Psoas muscle (tissue), 8 donors: ENCODE data around the gene LRP3. TPM values are rescaled to one million over a fixed set of nuclear protein-coding genes. Genes with fewer than 3 reads are reported as not detected.
A peak's percentile ranks its signal among the peaks of the same experiment; 100 is the strongest.

Experiments used
- ATAC-seq, 4 donors: fragments of 200-7000 bp; cut with Tn5 transposase; one replicate each; pipeline ENCODE4 v1.9.1; 2020; ENCODE audit warnings: moderate library complexity in 3 of 4, mild to moderate bottlenecking in 2 of 4
- DNase-seq, 2 donors: peaks; one replicate each; pipeline ENCODE4 v3.0.0-alpha.2; 2020
- H3K27ac ChIP-seq: fragments of 200-600 bp; one replicate; pipeline ENCODE4 v1.8.0; 2022
- H3K27me3 ChIP-seq, 3 donors: fragments of 200-600 bp in 1 of 3; one replicate each; pipeline versions ENCODE4 v1.6.1 to v1.8.0; 2013 to 2022; ENCODE audit warnings: low read length in 2 of 3, mild to moderate bottlenecking in 2 of 3, moderate library complexity in 1 of 3; ENCODE audit not compliant: insufficient read depth in 3 of 3
- H3K36me3 ChIP-seq, 2 donors: fragments of 200-600 bp in 1 of 2; one replicate each; pipeline versions ENCODE4 v1.6.1 to v1.8.0; 2013 to 2022; ENCODE audit warnings: low read depth in 1 of 2, mild to moderate bottlenecking in 1 of 2, moderate library complexity in 1 of 2; ENCODE audit not compliant: insufficient read depth in 1 of 2
- H3K4me1 ChIP-seq: fragments of 200-600 bp; one replicate; pipeline ENCODE4 v1.8.0; 2022
- H3K4me3 ChIP-seq: fragments of 200-600 bp; one replicate; pipeline ENCODE4 v1.8.0; 2022; ENCODE audit warnings: mild to moderate bottlenecking
- H3K9me3 ChIP-seq: fragments of 200-600 bp; one replicate; pipeline ENCODE4 v1.8.0; 2022
- CTCF ChIP-seq: fragments of 200-600 bp; IDR thresholded peaks from one replicate; pipeline ENCODE4 v1.8.0; 2022; ENCODE audit warnings: antibody characterized with exemption
- WGBS, 3 donors: extraction: QIAGEN DNeasy Blood & Tissue Kit; methylation state at CpG; one replicate each; pipeline versions ENCODE4 v1.1.6 to v1.1.7; 2013; 5-methylcytosine and 5-hydroxymethylcytosine counted together
- intact Hi-C, 2 donors: fragments of 100-400 bp; cut with DNase I; formaldehyde crosslinking; loops; one replicate each; pipeline versions ENCODE4 v1.11.0 to v1.14.2; 2022
- polyA plus RNA-seq, 3 donors: library from polyadenylated mRNA; stranded (reverse); fragments of 200-250 nt; gene quantifications; one replicate each; pipeline ENCODE4 v1.2.3, GENCODE V29; 2013
- total RNA-seq, 4 donors: library from RNA; stranded (reverse); fragmentation: NEBNext Ultra II Directional in 2 of 4; extraction: Animal tissue kit (Norgen Biotek cat#: 25700) in 2 of 4; gene quantifications; one replicate each; pipeline versions ENCODE4 v1.2.1 to v1.2.4, GENCODE V29; 2021 to 2023
- donor health status: healthy with polysubstance abuse.
- donor health status: DM: no; HTN: no; CAD: no; lungs with moderate emphysema.
- donor health status: Bipolar disorder and iron deficiency.
- donor health status: healthy.
- donor health status: DM: yes; HTN: yes; CAD: no.
- donor health status: DM: no; HTN: no; CAD: no.
- donor health status: DM: no; HTN: no; CAD: no.
- donor health status: DM: yes; HTN: yes; CAD: no.

LRP3 gene
- total and polyA plus RNA-seq, 7 donors = 10.7 to 25.1 (median 18.8) TPM

GRCh38 chr19:33227870-33228599 lies 33.9 kb downstream of the LRP3 start:
- no peak for ATAC-seq
- DNase-seq = no peak
- Histone ChIP-seq H3K4me3 (no peak overlapping the region), H3K4me1 (no peaks in the 10 kb centered on the region), H3K27ac (no peak overlapping the region), H3K36me3 (no peaks in the 10 kb centered on the region), H3K9me3 (peaks cover 18% of the 10 kb centered on the region), H3K27me3 (peaks cover 0 to 66% (median 33%) of the 10 kb centered on the region in 3 donors)
- WGBS, 3 donors = 83 to 96% (median 95%) methylated on average over 1 of the region's 1 CpG
- intact Hi-C loops = no loop called here
- TF ChIP-seq CTCF = no peak

GRCh38 chr19:33229962-33230361 lies 35.8 kb downstream of the LRP3 start:
- H3K27me3 ChIP-seq = peaks cover 0 to 55% (median 29%) of the 10 kb centered on the region in 3 donors
- no peak overlapping the region for H3K27ac ChIP-seq
- ATAC-seq (no peak), DNase-seq (no peak)
- no peak for TF ChIP-seq CTCF
- intact Hi-C loops = loop anchor here in 1 of 2 donors (10.0 kb wide), 1 partner anchor 545 kb away; no protein-coding TSS in a partner anchor
- no peak overlapping the region for H3K4me3 ChIP-seq
- H3K36me3 ChIP-seq = no peaks in the 10 kb centered on the region
- 85 to 92% (median 88%) methylated on average over 5 of the region's 5 CpGs for WGBS, 3 donors
- H3K4me1 ChIP-seq = no peaks in the 10 kb centered on the region
- peaks cover 18% of the 10 kb centered on the region for H3K9me3 ChIP-seq

- DNase-seq (no peak), ATAC-seq (peak in 1 of 4 donors; percentile 36)
- intact Hi-C loops = loop anchor here in 1 of 2 donors (10.0 kb wide), 1 partner anchor 543 kb away; no protein-coding TSS in a partner anchor
- no peak overlapping the region for H3K27ac ChIP-seq
- H3K9me3 ChIP-seq = peaks cover 18% of the 10 kb centered on the region
- no peaks in the 10 kb centered on the region for H3K4me1 ChIP-seq
- H3K4me3 ChIP-seq = no peak overlapping the region
- WGBS, 3 donors = 58 to 77% (median 71%) methylated on average over 5 of the region's 5 CpGs
- H3K27me3 ChIP-seq = peaks cover 0 to 39% (median 15%) of the 10 kb centered on the region in 3 donors
- TF ChIP-seq CTCF = no peak
- no peaks in the 10 kb centered on the region for H3K36me3 ChIP-seq
Measured at GRCh38 chr19:33231511-33231910, 37.4 kb downstream of the LRP3 start.

GRCh38 chr19:33232656-33233055 lies 38.5 kb downstream of the LRP3 start:
- peaks cover 0 to 28% (median 7%) of the 10 kb centered on the region in 3 donors for H3K27me3 ChIP-seq
- TF ChIP-seq CTCF = no peak
- no peaks in the 10 kb centered on the region for H3K4me1 ChIP-seq
- peaks cover 14% of the 10 kb centered on the region for H3K9me3 ChIP-seq
- WGBS, 3 donors = 53 to 56% (median 55%) methylated on average over 12 of the region's 12 CpGs
- peak in 1 of 2 donors; percentile 35 for DNase-seq
- no peak overlapping the region for H3K27ac ChIP-seq
- intact Hi-C loops = loop anchor here in 1 of 2 donors (10.0 kb wide), 1 partner anchor 542 kb away; no protein-coding TSS in a partner anchor
- no peaks in the 10 kb centered on the region for H3K36me3 ChIP-seq
- ATAC-seq = no peak
- H3K4me3 ChIP-seq = no peak overlapping the region
